HEK293 (cell line): ENCODE measurements around the gene KRT5.

Source experiments
- CTCF ChIA-PET: fragments of 350-600 bp; formaldehyde crosslinking; extraction: SDS; loops from one replicate; lab custom pipeline; 2021; ENCODE audit warnings: antibody characterized with exemption; lab: Yijun Ruan, JAX
- POLR2A ChIA-PET: fragments of 300-600 bp; formaldehyde crosslinking; extraction: SDS; loops from one replicate; lab custom pipeline; 2020; ENCODE audit warnings: antibody characterized with exemption, inconsistent platforms; lab: Yijun Ruan, JAX
- H3K27ac ChIP-seq: fragments of 200-500 bp; sonication (Bioruptor generic); 2 replicates; pipeline ENCODE4 v1.5.1; 2014; ENCODE audit warnings: low read depth, low read length, control low read depth, inconsistent platforms; ENCODE audit errors: extremely low read depth
- H3K36me3 ChIP-seq, 2 experiments: fragments of 200-500 bp in 1 of 2; sonication (Bioruptor generic) in 1 of 2; 1 replicate in 1 of 2; 2 replicates in 1 of 2; pipeline ENCODE4 v1.5.1; 2014 to 2017; ENCODE audit warnings: inconsistent platforms in 2 of 2, low read length in 2 of 2; ENCODE audit not compliant: control insufficient read depth in 2 of 2, insufficient read depth in 1 of 2
- H3K4me1 ChIP-seq: fragments of 200-500 bp; sonication (Bioruptor generic); 2 replicates; pipeline ENCODE4 v1.5.1; 2014; ENCODE audit warnings: mild to moderate bottlenecking, low read length, inconsistent platforms; ENCODE audit not compliant: control insufficient read depth, insufficient read depth
- H3K4me3 ChIP-seq: 2 replicates; pipeline ENCODE4 v1.5.1; 2011; ENCODE audit warnings: low read depth, mild to moderate bottlenecking, control low read depth, low read length, moderate library complexity
- H3K9me3 ChIP-seq: fragments of 200-500 bp; sonication (Bioruptor generic); 2 replicates; pipeline ENCODE4 v1.5.1; 2014; ENCODE audit warnings: low read depth, low read length, inconsistent platforms; ENCODE audit not compliant: control insufficient read depth, insufficient read depth
- INSM2 ChIP-seq: fragments of 450-650 bp; formaldehyde crosslinking; IDR thresholded peaks from 2 replicates; pipeline ENCODE4 v1.5.1; 2016; ENCODE audit warnings: missing biosample characterization, missing genetic modification characterization
- OVOL3 ChIP-seq: fragments of 450-650 bp; formaldehyde crosslinking; IDR thresholded peaks from 2 replicates; pipeline ENCODE4 v1.5.1; 2016; ENCODE audit warnings: missing biosample characterization, missing genetic modification characterization
- PRDM4 ChIP-seq: fragments of 450-650 bp; formaldehyde crosslinking; IDR thresholded peaks from 2 replicates; pipeline ENCODE4 v1.5.1; 2017; ENCODE audit warnings: missing biosample characterization, missing genetic modification characterization
- REST ChIP-seq: fragments of 450-650 bp; formaldehyde crosslinking; IDR thresholded peaks from 2 replicates; pipeline ENCODE4 v1.5.1; 2016; ENCODE audit warnings: missing biosample characterization, missing genetic modification characterization
- SALL2 ChIP-seq: fragments of 450-650 bp; formaldehyde crosslinking; IDR thresholded peaks from 2 replicates; pipeline ENCODE4 v1.5.0; 2017; ENCODE audit warnings: missing biosample characterization, mild to moderate bottlenecking, missing genetic modification characterization, borderline replicate concordance
- TCF7L2 ChIP-seq: IDR thresholded peaks from 2 replicates; pipeline ENCODE4 v1.6.1; 2011; ENCODE audit warnings: low read depth, mild to moderate bottlenecking, inconsistent platforms, low read length, moderate library complexity, borderline replicate concordance
- TSHZ1 ChIP-seq: fragments of 450-650 bp; formaldehyde crosslinking; IDR thresholded peaks from 2 replicates; pipeline ENCODE4 v1.5.1; 2016; ENCODE audit warnings: missing biosample characterization, missing genetic modification characterization, borderline replicate concordance
- ZIC2 ChIP-seq: fragments of 450-650 bp; formaldehyde crosslinking; IDR thresholded peaks from 2 replicates; pipeline ENCODE4 v1.5.1; 2016; ENCODE audit warnings: missing biosample characterization, missing genetic modification characterization
- ZNF146 ChIP-seq: fragments of 450-650 bp; formaldehyde crosslinking; IDR thresholded peaks from 2 replicates; pipeline ENCODE4 v1.5.1; 2016; ENCODE audit warnings: missing biosample characterization, missing genetic modification characterization
- ZNF148 ChIP-seq: fragments of 450-650 bp; formaldehyde crosslinking; IDR thresholded peaks from 2 replicates; pipeline ENCODE4 v1.5.0; 2017; ENCODE audit warnings: missing biosample characterization, missing genetic modification characterization, borderline replicate concordance
- ZNF394 ChIP-seq: fragments of 450-650 bp; formaldehyde crosslinking; IDR thresholded peaks from 2 replicates; pipeline ENCODE4 v1.5.1; 2016; ENCODE audit warnings: missing biosample characterization, missing genetic modification characterization, mild to moderate bottlenecking, moderate library complexity, borderline replicate concordance
- ZNF510 ChIP-seq: fragments of 450-650 bp; formaldehyde crosslinking; IDR thresholded peaks from 2 replicates; pipeline ENCODE4 v1.5.1; 2018; ENCODE audit warnings: mild to moderate bottlenecking, missing genetic modification characterization, missing biosample characterization; ENCODE audit not compliant: insufficient replicate concordance
- ZNF548 ChIP-seq: fragments of 450-650 bp; formaldehyde crosslinking; IDR thresholded peaks from 2 replicates; pipeline ENCODE4 v1.5.1; 2016; ENCODE audit warnings: missing biosample characterization, missing genetic modification characterization
- ZNF654 ChIP-seq: fragments of 450-650 bp; formaldehyde crosslinking; IDR thresholded peaks from 2 replicates; pipeline ENCODE4 v1.5.1; 2016; ENCODE audit warnings: low read depth, missing biosample characterization, missing genetic modification characterization
- ZNF707 ChIP-seq: fragments of 450-650 bp; formaldehyde crosslinking; IDR thresholded peaks from 2 replicates; pipeline ENCODE4 v1.5.1; 2016; ENCODE audit warnings: missing biosample characterization, missing genetic modification characterization

The KRT5 gene

GRCh38 chr12:52515319-52515646, 4.9 kb downstream of the KRT5 start (continued):
- no peak for TF ChIP-seq PRDM4 (tag by site-specific recombination)
- no peak for TF ChIP-seq OVOL3
- TF ChIP-seq ZNF707 (tag by site-specific recombination): no peak
- TF ChIP-seq INSM2 (tag by site-specific recombination): no peak

GRCh38 chr12:52514471-52515318, 5.5 kb downstream of the KRT5 start:
- H3K27ac ChIP-seq: no peak overlapping the region
- peaks cover 2% of the 10 kb centered on the region; the same call in 1 of the 2 replicates for H3K9me3 ChIP-seq
- POLR2A ChIA-PET: no interaction called here
- no peak overlapping the region for H3K4me3 ChIP-seq
- no peak for TF ChIP-seq SALL2
- TF ChIP-seq ZIC2 (tag by site-specific recombination): no peak
- no peak for TF ChIP-seq ZNF394 (tag by site-specific recombination)
- no peak for TF ChIP-seq ZNF146 (tag by site-specific recombination)
- TF ChIP-seq ZNF148 (tag by site-specific recombination): no peak
- no peak for TF ChIP-seq REST (tag by site-specific recombination)
- no peak for TF ChIP-seq TSHZ1
- no peak for TF ChIP-seq ZNF548 (tag by site-specific recombination)
- no peak for TF ChIP-seq ZNF654 (tag by site-specific recombination)
- no peak for TF ChIP-seq ZNF510 (tag by site-specific recombination)
- TF ChIP-seq TCF7L2: no peak
- TF ChIP-seq, all 188 proteins: peak for 0
- CTCF ChIA-PET: interaction anchor here (0.5 kb wide), 1 partner anchor 466 kb away, joined by 5 read pairs; no protein-coding TSS in a partner anchor
- H3K36me3 ChIP-seq: no peaks in the 10 kb centered on the region
- H3K4me1 ChIP-seq: no peaks in the 10 kb centered on the region
